Measurements from ENCODE around the gene CEBPB. TPM values are rescaled to one million over a fixed set of nuclear protein-coding genes. Genes with fewer than 3 reads are reported as not detected.

CEBPB gene
- total RNA-seq, 1 experiment from 2014 or later, result 22.6 TPM

GRCh38 chr20:50181344-50181743, 9.3 kb upstream of the CEBPB start:
- no peak overlapping the region for H3K4me3 Mint-ChIP-seq

More at GRCh38 chr20:50181344-50181743, 9.3 kb upstream of the CEBPB start:
- no peak overlapping the region for H3K9ac ChIP-seq (ENCODE audit: extremely low read depth, insufficient read length, low read length)
- Mint-ChIP-seq H3K9me3 (no peaks in the 10 kb centered on the region; a peak in 3 of 5 replicates), H3K4me1 (peaks cover 4 to 14% of the 10 kb centered on the region in 2 experiments), H3K36me3 (ENCODE audit: insufficient read depth in 1 of 3, low read depth in 3 of 3) (no peaks in the 10 kb centered on the region; a peak in 1 of 7 replicates), H3K27me3 (ENCODE audit: low read depth) (peaks cover 11% of the 10 kb centered on the region), H3K27ac (no peak overlapping the region)
- no peak overlapping the region for H4K8ac ChIP-seq (replicated peaks; ENCODE audit: insufficient read length, low read depth, low read length)
- H3K4ac ChIP-seq (ENCODE audit: low read depth, low read length), result no peak overlapping the region
- H3K27ac ChIP-seq (ENCODE audit: insufficient read length, low read depth, low read length), result no peak overlapping the region
- H2BK5ac ChIP-seq (ENCODE audit: insufficient read length, low read length), result no peak overlapping the region
- H2AFZ ChIP-seq (ENCODE audit: low read length), result no peak overlapping the region
- no peak overlapping the region for H3K14ac ChIP-seq (ENCODE audit: insufficient read depth, low read length)
- H3K9me3 ChIP-seq (ENCODE audit: control insufficient read depth, low read depth, low read length), result no peaks in the 10 kb centered on the region
- no peak for TF ChIP-seq CTCF (conservative IDR thresholded peaks at IDR 0.05)
- no peak overlapping the region for H3K23ac ChIP-seq (ENCODE audit: insufficient read length, low read depth, low read length)
- no peak overlapping the region for H4K91ac ChIP-seq (ENCODE audit: insufficient read length, low read depth, low read length)
- no peak overlapping the region for H3K4me2 ChIP-seq (ENCODE audit: insufficient read depth, insufficient read length, low read length)
- H2AK5ac ChIP-seq (ENCODE audit: insufficient read length, low read length), result no peak overlapping the region
- H3K18ac ChIP-seq (ENCODE audit: insufficient read length, low read depth, low read length), result no peak overlapping the region
- H3K23me2 ChIP-seq (ENCODE audit: insufficient read length, low read depth, low read length, poor library complexity, severe bottlenecking), result no peaks in the 10 kb centered on the region
- H2BK20ac ChIP-seq (ENCODE audit: low read depth, low read length, poor library complexity, severe bottlenecking), result no peak overlapping the region
- no peaks in the 10 kb centered on the region for H3K79me2 ChIP-seq (ENCODE audit: insufficient read depth, low read length)
- H3T11ph ChIP-seq (ENCODE audit: low read length), result no peak overlapping the region
- no peak overlapping the region for H2BK12ac ChIP-seq (ENCODE audit: insufficient read length, low read depth, low read length)
- no peak overlapping the region for H4K5ac ChIP-seq (ENCODE audit: insufficient read length, low read depth, low read length)
- DNase-seq, result no peak
- no peaks in the 10 kb centered on the region for H3K4me1 ChIP-seq (ENCODE audit: insufficient read depth, low read length)
- no peak overlapping the region for H2BK15ac ChIP-seq (ENCODE audit: low read depth, low read length)
- H3K79me1 ChIP-seq (ENCODE audit: insufficient read depth, low read depth, low read length, poor library complexity, severe bottlenecking), result no peaks in the 10 kb centered on the region
- no peaks in the 10 kb centered on the region for H4K20me1 ChIP-seq (ENCODE audit: control insufficient read depth, insufficient read depth, insufficient read length)
- no peaks in the 10 kb centered on the region for H3K27me3 ChIP-seq (ENCODE audit: insufficient read depth, low read length)
- no peak overlapping the region for H2BK120ac ChIP-seq (ENCODE audit: low read depth, low read length, poor library complexity, severe bottlenecking)
- WGBS (ENCODE audit: extremely low coverage, insufficient read length, low lambda C conversion rate), result no CpG with 5 or more reads among the region's 10 CpGs
- no peak overlapping the region for H3K56ac ChIP-seq (ENCODE audit: insufficient read length, low read depth, low read length)
